GM18507 (cell line): ENCODE measurements around the gene TAP2.
A peak's percentile ranks its signal among the peaks of the same experiment; 100 is the strongest.
"Not testable (repeated sequence)": the region's sequence is repeated elsewhere in the genome, so short reads cannot be mapped to it uniquely, and the experiment has no call there.

Source experiments
- DNase-seq: peaks from one replicate; pipeline ENCODE4 v3.0.0; 2011; ENCODE audit warnings: low read depth; ENCODE audit not compliant: insufficient read length; ENCODE audit errors: extremely low spot score
- FAIRE-seq: peaks from 2 replicates; lab custom pipeline; 2011; peaks lifted over from hg19 to GRCh38; lab: Jason Lieb, UNC

The TAP2 gene

GRCh38 chr6:32838114-32838958 lies at the start of gene TAP2:
Gene TAP2, minus strand, starts transcription at chr6:32838739. Its CDS starts 506 bp downstream, at chr6:32838233.
- FAIRE-seq (peak; percentile 93), DNase-seq (peak; percentile 80)

- FAIRE-seq (no peak), DNase-seq (no peak)
Observed at GRCh38 chr6:32887616-32888015, 49.1 kb upstream of the TAP2 start.

- DNase-seq (no peak), FAIRE-seq (no peak)
Observed at GRCh38 chr6:32886681-32887383, 48.3 kb upstream of the TAP2 start.

GRCh38 chr6:32885698-32886286 lies 47.3 kb upstream of the TAP2 start:
- DNase-seq: peak; percentile 33
- FAIRE-seq: peak; percentile 75

- no peak for DNase-seq
- FAIRE-seq: no peak
Observed at GRCh38 chr6:32883789-32884188, 45.2 kb upstream of the TAP2 start.

- FAIRE-seq (no peak), DNase-seq (no peak)
Observed at GRCh38 chr6:32882879-32883250, 44.3 kb upstream of the TAP2 start.

- DNase-seq: not testable (repeated sequence)
- FAIRE-seq: peak; percentile 15
Observed at GRCh38 chr6:32880962-32881361, 42.4 kb upstream of the TAP2 start.

- DNase-seq (no peak), FAIRE-seq (no peak)
Observed at GRCh38 chr6:32879691-32880090, 41.2 kb upstream of the TAP2 start.

GRCh38 chr6:32876603-32877002 lies 38.1 kb upstream of the TAP2 start:
- DNase-seq (no peak), FAIRE-seq (no peak)

- not testable (repeated sequence) for DNase-seq, FAIRE-seq
Observed at GRCh38 chr6:32873947-32874346, 35.4 kb upstream of the TAP2 start.

GRCh38 chr6:32868257-32868788 lies 29.8 kb upstream of the TAP2 start:
- no peak for DNase-seq
- FAIRE-seq: peak; percentile 90

- DNase-seq (no peak), FAIRE-seq (no peak)
Observed at GRCh38 chr6:32867554-32868256, 29.2 kb upstream of the TAP2 start.

GRCh38 chr6:32867022-32867477 lies 28.5 kb upstream of the TAP2 start:
- FAIRE-seq (peak; percentile 91), DNase-seq (no peak)

- FAIRE-seq (peak; percentile 72), DNase-seq (no peak)
Observed at GRCh38 chr6:32865724-32866443, 27.3 kb upstream of the TAP2 start.

- no peak for FAIRE-seq
- no peak for DNase-seq
Observed at GRCh38 chr6:32862725-32863124, 24.2 kb upstream of the TAP2 start.

GRCh38 chr6:32860674-32861073 lies 22.1 kb upstream of the TAP2 start:
- DNase-seq: no peak
- FAIRE-seq: peak; percentile 49

- DNase-seq (no peak), FAIRE-seq (no peak)
Observed at GRCh38 chr6:32858194-32858593, 19.7 kb upstream of the TAP2 start.

GRCh38 chr6:32857156-32857891 lies 18.8 kb upstream of the TAP2 start:
- no peak for FAIRE-seq
- DNase-seq: no peak
